HUDEP-2 (cell line): ENCODE measurements around the gene KIF25.
"Not testable (repeated sequence)": the region's sequence is repeated elsewhere in the genome, so short reads cannot be mapped to it uniquely, and the experiment has no call there.

Experiments used
- DNase-seq, 76 experiments: peaks; one replicate each; lab custom pipeline; 2025; ENCODE audit not compliant: unreplicated experiment in 76 of 76; lab: John Stamatoyannopoulos, UW

Gene KIF25

DNA sequence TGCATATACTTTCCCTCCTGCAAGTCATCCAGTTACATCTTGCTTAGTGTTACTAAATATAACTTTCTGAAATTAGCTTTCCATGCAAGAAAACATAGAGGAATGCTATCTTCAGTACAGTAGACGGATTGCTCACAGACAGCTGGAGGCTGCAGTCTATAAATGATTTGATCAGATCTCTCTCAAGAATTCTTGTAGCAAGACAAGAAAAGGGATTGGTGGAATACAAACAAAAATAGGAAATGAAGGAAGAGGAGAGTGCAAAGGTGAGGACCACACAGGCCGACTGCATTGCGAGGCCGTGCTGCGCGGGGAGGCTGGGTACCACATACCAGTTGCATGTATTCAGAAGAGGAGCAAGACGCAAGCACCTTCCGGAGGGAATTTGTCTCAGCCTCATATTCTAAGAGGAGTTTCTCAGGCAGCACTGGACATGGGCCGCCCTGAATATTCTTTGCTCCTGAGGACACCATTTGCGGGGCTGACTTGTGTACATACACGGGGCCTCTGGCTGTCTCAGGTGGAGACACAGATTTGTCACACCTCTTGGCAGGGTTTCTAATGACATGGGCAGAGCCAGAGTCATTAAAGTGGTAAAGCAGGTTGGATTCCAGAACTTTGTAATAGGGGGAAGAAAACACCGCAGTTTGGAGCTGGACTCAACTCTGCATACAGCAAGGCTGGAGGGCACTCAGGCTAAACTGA is 22.7 kb upstream of the KIF25 start:
- DNase-seq: no peak

DNA sequence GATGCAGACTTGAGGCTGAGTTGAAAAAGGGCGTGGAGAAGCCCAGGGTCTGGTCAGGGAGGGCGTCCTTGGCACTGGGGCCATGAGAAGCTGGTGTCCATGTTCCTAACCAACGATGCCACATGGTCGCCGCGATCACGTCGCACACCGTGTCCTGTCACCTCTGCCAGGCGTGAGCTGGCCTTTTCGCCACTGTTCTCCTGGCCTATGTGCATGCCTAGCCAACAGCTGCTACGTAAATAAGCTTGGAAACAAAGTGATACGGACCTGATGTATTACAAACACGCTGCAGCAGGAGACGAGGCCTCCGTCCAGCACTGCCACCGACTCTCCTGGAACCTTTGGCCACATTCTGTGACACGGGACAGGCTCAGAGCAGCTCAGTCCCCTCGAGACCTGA is 22.0 kb upstream of the KIF25 start:
- no peak for DNase-seq

DNA sequence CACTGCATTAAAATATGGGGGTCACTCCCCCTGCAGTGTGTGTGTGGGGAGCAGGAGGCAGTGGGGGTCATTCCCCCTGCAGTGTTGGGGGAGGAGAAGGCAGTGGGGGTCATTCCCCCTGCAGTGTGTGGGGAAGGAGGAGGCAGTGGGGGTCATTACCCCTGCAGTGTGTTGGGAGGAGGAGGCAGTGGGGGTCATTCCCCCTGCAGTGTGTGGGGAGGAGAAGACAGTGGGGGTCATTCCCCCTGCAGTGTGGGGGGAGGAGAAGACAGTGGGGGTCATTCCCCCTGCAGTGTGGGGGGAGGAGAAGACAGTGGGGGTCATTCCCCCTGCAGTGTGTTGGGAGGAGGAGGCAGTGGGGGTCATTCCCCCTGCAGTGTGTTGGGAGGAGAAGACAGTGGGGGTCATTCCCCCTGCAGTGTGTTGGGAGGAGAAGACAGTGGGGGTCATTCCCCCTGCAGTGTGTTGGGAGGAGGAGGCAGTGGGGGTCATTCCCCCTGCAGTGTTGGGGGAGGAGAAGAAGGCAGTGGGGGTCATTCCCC is 21.3 kb upstream of the KIF25 start:
- DNase-seq: not testable (repeated sequence)

DNA sequence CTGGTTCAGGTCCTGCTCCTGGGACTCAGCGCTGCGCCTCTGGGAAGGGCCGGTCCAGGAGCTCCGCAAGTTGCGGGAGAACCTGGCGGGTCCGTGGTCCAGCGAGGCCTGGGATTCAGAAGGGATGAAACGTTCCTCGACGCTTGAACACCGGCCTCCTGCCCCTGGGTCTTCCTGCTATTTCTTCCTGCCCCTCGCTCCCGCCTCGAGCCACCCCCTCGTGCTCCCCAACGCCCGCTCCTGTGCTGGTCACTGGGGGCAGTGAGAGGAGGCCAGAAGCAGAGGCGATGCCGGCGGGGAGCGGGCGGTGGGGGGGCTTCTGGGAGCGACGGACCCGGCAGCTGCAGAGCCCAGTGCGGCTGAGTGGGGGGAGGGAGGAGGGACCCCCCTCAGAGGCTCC is 20.8 kb upstream of the KIF25 start:
- no peak for DNase-seq

DNA sequence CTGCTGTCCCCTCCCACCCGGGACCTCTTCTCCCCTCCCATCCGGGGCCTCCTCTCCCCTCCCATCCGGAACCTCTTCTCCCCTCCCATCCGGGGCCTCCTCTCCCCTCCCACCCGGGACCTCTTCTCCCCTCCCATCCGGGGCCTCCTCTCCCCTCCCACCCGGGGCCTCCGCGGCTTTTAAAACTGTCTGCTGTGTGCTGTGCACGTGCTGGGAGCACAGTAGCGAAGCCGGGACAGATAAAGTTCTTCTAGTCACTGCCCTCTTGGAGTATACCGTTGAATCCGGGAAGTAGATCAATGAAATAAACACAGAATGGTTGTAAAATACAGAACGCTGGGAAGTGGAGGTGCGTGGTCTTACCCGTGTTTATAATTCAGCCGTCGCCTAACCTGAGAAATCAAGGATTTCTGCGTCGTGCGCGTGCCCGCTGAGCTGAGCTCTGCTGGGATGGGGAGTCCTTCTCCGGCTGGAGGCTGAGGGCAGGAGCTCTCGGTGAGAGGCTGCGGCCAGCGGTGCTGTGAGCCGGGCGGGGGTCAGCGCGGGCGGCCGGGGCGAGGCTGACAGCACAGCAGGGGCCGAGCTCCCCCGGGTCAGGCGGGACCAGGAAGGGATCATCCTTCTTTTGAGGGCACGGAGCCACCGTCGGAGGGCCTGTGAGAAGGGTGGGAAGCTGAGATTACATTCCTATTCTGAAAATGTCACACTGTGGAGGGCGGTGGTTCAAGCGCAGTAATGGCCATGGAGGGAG is 19.6 kb upstream of the KIF25 start:
- no peak for DNase-seq

DNA sequence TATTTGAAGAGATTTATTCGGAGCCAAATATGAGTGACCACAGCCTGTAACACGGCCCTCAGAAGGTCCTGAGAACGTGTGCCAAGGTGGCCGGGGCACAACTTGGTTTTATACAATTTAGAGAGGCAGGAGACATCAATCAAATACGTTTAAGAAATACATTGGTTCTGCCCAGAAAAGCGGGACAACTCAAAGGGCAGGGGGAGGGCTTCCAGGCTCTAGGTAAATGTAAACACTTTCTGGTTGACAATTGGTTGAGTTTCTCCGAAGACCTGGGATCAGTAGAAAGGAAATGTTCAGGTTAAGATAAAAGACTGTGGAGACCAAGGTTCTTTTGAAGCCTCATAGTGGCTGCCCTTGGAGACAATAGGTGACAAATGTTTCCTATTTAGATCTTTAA is 18.9 kb upstream of the KIF25 start:
- no peak for DNase-seq

DNA sequence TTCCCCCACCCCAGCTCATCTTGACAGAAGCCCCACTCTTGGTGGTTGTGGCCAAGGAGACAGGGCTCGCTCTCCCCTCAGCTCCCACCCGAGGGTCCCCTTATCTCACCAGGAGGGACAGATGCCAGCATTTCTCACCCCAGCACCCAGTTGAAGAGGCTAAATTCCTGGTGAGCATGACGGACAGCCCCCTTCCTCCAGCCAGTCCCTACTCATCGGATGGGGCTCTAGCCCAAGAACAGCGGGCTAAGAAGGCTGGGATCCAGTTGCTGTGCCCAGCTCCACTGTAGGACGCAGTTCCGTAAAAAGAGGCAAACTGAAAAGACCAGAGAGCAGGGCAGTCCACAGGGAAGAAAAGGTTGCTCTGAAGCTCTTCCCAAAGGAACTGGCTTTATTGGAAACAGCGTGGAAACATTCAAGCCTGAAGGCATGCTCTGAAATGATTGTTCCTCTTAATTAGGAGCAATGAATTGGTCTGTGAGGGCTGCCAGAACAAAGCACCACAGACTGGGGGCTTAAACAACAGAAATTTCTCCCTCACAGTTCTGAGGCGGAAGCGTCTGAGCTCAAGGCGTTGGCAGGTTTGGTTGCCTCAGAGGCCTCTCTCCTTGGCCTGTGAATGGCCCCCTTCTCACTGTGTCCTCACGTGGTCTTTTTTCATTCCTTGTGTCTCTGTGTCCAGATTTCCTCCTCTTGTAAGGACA is 17.9 kb upstream of the KIF25 start:
- no peak for DNase-seq

DNA sequence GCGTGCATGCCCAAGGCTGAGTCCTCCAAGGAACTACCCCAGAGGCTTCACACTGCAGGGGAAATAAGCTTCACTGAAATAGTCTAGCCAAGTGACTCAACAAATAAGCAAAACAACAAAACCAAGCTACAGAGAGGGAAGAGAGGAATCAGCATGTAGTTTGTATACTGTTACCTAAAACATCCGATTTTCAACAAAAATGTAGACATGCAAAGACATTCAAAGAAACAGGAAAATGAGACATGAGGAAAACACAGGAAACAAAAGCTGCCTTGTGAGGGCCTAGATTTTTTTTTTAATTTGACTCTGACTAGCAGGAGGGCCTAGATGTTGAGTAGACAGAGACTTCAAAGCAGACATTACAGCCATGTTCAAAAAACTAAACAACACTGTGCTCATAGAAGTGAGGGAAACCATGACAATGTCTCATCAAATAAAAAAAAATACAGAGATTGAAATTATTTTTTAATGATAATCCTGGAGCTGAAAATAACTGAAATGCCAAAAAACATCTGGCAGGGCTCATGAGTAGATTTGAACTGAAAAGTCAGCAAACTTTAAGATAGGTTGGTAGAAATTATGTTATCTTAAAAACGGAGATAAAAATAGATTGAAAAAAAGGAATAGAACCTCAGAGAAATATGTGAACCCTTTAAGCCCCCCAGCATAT is 16.4 kb upstream of the KIF25 start:
- no peak for DNase-seq

DNA sequence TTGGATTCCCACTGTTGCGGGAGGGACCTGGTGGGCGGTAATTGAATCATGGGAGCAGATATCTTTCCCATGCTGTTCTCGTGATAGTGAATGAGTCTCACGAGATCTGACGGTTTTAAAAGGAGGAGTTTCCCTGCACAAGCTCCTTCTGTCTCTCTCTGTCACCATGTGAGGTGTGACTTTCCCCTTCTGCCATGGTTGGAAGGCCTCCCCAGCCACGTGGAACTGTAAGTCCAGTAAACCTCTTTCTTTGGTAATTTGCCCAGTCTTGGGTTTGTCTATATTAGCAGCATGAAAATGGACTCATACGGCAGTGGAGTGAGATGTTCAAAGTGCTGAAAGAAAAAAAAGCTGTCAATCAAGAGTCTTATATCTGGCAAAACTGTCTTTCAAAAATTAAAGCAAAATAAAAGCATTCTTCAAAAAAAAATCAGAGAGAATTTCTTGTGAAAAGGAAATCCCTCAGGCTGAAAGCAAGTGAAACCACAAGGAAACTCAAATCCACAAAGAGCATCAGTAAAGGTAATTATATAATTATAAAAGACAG is 15.5 kb upstream of the KIF25 start:
- DNase-seq: no peak

DNA sequence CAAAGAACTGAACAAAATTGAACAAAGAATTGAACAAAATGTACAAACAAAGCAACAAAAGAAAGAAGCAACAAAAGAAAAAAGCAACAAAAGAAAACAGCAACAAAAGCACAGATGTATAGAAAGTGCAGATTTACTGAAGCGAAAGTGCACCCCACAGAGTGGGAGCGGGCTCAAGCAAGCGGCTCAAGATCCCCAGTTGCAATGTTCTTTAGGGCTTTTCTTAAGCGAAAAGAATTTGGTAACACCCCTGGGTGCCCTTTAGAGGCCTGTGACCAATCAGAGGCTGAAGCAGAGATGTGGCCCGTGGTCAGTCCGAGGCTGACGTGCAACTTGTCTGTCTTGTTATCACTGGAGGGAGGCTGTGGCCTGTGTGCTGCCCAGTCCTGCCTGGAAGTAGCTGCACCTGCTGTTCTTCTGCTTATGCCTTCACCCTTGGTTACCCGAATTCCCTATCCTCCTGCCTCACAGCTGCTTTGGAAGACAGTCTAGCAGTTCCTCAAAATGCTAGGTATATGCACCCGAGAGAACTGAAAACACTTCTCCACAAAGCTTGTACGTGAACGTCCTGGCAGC is 13.2 kb upstream of the KIF25 start:
- DNase-seq: no peak

DNA sequence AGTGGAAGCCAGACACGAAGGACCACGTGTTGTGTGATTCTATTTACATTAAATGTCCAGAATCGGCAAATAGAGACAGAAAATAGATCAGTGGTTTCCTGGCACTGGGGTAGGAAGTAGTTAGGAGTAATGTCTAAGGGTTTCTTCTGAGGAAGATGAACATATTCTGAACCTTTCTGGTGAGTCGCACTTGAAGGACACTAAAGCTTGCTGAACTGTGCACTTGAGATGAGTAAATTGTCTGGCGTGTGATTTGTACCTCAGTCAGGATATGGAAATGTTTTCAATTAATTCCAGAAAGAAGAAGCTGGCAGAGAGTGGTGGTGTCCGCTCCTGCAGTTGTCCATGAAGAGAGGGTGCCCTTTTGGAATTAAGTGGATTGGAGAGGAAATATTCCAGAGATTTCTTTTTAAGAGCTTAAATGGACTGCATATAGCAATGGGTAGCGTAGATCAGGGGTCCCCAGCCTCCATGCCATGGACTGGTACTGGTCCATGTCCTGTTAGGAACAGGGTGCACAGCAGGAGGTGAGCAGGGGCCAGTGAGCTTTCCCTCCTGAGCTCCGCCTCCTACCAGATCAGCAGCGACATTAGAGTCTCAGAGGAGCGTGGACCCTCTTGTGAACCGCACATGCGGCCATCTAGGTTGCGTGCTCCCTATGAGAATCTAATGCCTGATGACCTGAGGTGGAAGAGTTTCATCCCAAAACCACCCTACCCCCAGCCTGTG is 12.4 kb upstream of the KIF25 start:
- no peak for DNase-seq

DNA sequence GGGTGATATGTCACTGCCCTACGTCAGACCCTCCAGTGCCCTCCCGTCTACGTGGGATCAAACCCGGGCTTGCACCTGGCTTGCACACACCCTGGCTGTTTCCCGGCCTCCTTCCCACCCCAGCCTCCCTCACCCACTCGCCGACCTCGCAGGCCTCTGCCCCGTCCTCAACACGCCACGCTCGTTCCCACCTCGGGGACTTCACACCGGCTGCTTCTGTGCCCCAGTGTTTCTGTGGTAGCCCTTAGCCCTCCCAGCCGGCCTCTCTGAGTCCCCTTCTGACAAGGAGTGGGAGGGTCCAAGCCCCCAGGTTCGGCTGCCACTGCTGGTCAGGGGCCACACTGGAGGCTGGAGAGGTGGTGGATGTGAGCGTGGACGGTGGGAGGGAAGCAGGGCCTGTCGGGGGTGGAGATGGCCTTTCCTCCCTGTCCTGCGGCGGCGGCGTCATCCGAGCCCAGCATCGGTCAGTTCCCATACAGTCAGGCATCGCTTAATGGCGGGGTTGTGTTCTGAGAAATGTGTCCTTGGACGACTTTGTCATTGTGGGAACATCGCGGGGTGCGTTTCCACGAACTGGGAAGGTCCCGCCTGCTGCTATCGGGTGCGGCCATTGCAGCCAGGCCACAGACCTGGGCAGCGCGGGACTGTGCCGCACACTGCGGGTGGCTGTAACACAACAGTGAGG is 11.4 kb upstream of the KIF25 start:
- DNase-seq: no peak

DNA sequence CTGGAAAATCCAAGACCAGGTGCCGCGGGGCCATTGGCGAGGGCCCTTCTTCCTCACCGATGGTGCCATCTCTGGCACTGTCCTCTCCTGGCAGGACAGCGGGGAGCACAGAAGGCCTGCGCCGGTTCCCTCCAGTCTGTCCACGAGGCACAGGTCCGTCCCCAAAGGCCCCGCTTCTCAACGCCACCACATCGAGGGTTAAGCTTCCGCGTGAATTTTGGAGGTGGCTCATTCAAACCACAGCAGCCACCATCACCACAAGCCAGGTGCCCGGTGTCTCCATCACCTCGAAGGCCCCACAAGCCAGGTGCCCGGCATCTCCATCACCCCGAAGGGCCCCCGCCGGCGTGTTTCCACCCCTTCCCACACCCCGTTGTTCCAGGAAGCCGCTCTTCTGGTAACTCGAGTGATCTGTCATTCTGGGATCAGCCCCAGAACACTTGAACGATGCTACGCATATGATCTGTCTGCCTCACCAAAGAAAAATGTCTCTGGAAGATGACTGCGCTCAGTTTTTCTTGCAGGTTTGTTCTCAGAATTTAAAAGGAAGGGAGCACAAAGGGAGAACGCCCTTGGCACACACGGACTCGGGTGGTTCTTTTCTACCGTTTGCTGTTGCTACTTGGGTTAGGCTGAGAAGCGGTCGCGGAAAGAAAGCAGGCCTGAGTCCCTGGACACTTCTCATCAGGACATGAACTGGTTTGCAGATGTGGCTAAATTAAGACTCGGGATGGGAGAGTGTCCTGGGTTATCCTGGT is 9.9 kb upstream of the KIF25 start:
- DNase-seq: no peak

DNA sequence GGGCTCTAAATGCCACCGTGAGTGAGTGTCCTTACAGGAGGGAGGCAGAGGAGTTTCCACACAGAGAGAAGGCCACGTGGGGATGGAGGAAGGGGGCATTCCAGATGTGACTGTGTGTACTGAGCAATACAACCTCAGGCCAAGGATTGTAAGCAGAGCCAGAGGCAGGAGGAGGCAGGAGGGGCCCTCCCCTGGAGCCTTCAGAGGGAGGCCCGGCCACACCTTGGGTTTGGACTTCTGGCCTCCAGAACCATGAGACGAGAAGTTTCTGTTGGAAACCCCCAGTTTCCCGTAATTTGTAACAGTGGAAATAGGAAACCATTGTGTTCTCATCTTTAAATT is 9.3 kb upstream of the KIF25 start:
- DNase-seq: no peak

DNA sequence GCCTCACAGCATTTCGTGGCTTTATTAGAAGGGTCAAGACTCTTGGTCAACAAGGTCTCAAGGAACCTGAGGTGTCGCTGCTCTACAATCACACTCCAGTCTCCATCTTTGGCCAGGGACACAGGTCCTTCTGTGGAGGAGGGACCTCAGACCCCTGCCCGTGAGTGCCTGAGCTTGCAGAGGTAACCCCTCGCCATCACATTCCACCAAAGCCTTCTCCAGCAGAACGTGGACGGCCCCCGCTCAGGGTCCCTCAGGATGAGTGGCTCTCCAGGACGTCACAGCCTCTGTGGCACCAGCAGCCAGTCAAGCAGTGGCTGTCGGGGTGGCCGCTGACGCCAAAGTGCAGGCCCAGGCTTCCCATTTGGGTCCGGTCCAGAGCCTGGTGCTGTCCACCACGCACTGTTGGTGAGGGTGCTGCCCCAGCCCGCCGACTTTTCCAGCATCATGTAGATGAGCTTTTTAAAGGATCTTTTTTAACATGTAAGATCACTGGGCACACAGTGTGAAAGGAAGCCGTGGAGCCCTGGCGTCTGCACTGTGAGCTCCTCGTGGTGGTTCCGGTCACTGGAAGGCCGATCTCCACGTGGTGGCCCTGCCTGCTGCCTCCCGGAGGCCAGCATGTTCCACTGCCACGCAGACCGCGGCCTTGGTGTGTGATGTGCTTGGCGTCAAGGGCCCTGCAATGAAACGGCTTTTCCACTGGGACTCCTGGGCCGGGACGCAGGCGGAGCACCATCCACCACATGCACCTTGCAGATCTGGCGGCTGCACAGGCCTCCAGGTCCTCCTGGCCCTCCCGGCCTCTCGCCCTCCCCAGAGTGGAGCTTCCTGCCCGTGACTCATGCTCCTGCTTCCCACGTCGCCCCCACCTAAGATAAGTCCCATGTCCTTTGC is 8.3 kb upstream of the KIF25 start:
- no peak for DNase-seq

DNA sequence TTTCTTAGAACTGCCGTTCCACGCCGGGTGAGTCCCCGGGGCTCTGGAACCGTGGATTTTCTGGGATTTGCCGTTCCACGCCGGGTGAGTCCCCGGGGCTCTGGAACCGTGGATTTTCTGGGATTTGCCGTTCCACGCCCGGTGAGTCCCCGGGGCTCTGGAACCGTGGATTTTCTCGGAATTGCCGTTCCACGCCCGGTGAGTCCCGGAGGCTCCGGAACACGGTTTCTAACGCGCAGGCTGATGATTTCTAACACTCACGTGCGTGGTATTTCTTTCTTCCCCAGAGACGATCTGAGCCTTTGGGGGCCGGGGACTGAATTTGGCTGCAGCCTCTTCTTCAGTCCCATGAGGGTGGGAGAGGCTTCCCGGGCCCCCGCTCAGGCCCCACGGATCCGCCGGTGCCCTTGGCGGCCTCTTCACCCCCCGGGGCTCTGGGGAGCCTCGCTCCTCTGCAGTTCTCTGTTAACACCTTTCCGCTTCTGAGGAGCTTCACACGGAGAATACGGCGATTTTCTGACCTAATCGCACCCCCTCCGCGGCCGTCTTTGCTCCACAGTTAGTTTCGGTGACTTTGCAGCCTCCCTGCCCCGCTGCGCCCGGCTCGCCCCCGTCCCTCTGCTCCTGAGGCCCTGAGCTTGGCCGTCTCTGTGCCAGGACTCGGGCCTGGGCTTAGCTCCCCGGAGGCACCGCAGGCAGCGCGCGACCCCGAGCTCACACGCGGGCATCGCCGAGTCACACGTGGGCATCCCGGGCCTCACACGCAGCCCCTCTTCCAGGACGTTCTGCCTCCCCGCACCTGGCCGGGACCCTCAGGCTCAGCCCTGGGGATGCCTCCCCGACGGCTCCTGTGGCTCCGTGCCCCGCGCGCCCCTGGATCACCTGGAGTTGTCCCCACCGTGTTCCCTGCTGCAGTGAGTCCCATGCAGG is 7.2 kb upstream of the KIF25 start:
- no peak for DNase-seq

DNA sequence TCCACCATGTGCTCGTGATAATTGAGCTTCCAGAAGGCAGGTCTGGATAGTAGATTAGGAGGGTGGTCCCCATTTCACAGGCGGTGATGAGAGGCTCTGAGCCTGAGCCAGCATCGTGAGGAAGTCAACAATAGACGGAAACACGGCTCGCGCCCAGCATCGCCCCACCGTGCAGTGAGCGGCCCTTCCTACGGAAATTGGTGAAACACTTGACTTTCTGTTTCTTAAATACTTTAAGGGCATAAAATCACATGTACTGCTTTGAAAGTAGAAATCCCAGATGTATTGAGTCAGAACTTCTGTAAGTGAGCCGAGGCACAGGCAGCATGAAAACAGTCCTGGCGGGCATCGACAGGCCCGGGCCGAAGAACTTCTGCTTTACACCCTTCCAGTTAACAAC is 4.3 kb upstream of the KIF25 start:
- no peak for DNase-seq
